Right atrium auricular region (tissue), 2 donors: ENCODE measurements around the gene TGIF1. TPM values are rescaled to one million over a fixed set of nuclear protein-coding genes. Genes with fewer than 3 reads are reported as not detected.

Source experiments
- DNase-seq: peaks from one replicate; pipeline ENCODE4 v3.0.0-alpha.2; 2019; ENCODE audit warnings: low spot score
- H3K27ac ChIP-seq, 2 donors: fragments of 200-600 bp; sonication (generic); 1 replicate in 1 of 2; 2 replicates in 1 of 2; pipeline ENCODE4 v1.5.1; 2016 to 2019
- H3K27me3 ChIP-seq, 2 donors: fragments of 200-600 bp; sonication (generic); one replicate each; pipeline versions ENCODE4 v1.5.1 to v1.6.0; 2017 to 2019
- H3K36me3 ChIP-seq: fragments of 200-600 bp; sonication (generic); one replicate; pipeline ENCODE4 v1.5.1; 2016
- H3K4me1 ChIP-seq, 2 donors: fragments of 200-600 bp; sonication (generic); one replicate each; pipeline versions ENCODE4 v1.5.1 to v1.6.0; 2017 to 2019
- H3K4me3 ChIP-seq, 2 donors: fragments of 200-600 bp; sonication (generic); 1 replicate in 1 of 2; 2 replicates in 1 of 2; pipeline ENCODE4 v1.5.1; 2017 to 2019; ENCODE audit warnings: mild to moderate bottlenecking in 1 of 2, moderate library complexity in 1 of 2
- H3K9me3 ChIP-seq, 2 donors: fragments of 200-600 bp; sonication (generic); one replicate each; pipeline ENCODE4 v1.5.1; 2019
- total RNA-seq, 2 donors: library from RNA; depleted of rRNA; stranded (reverse); fragments of >200 nt; gene quantifications; one replicate each; pipeline ENCODE4 v1.1.0, GENCODE V29; 2016
- TF ChIP-seq, protein P1 (sequence below), 2 donors: fragments of 200-600 bp; sonication (generic); IDR thresholded peaks; one replicate each; pipeline ENCODE4 v1.5.1; 2019; ENCODE audit warnings: antibody characterized with exemption in 2 of 2

Gene TGIF1
- total RNA-seq, 2 donors from 2014 or later: 32.1 to 44.8 TPM

GRCh38 chr18:3486512-3486911 lies 36.5 kb downstream of the TGIF1 start:
- H3K27me3 ChIP-seq: no peaks in the 10 kb centered on the region
- H3K9me3 ChIP-seq: no peaks in the 10 kb centered on the region
- no peak overlapping the region for H3K4me3 ChIP-seq
- H3K4me1 ChIP-seq: no peaks in the 10 kb centered on the region
- no peak overlapping the region for H3K27ac ChIP-seq
- H3K36me3 ChIP-seq: no peaks in the 10 kb centered on the region
- TF ChIP-seq, protein P1, sequence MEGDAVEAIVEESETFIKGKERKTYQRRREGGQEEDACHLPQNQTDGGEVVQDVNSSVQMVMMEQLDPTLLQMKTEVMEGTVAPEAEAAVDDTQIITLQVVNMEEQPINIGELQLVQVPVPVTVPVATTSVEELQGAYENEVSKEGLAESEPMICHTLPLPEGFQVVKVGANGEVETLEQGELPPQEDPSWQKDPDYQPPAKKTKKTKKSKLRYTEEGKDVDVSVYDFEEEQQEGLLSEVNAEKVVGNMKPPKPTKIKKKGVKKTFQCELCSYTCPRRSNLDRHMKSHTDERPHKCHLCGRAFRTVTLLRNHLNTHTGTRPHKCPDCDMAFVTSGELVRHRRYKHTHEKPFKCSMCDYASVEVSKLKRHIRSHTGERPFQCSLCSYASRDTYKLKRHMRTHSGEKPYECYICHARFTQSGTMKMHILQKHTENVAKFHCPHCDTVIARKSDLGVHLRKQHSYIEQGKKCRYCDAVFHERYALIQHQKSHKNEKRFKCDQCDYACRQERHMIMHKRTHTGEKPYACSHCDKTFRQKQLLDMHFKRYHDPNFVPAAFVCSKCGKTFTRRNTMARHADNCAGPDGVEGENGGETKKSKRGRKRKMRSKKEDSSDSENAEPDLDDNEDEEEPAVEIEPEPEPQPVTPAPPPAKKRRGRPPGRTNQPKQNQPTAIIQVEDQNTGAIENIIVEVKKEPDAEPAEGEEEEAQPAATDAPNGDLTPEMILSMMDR (IDR thresholded peaks at IDR 0.05): no peak
- DNase-seq: no peak

DNA sequence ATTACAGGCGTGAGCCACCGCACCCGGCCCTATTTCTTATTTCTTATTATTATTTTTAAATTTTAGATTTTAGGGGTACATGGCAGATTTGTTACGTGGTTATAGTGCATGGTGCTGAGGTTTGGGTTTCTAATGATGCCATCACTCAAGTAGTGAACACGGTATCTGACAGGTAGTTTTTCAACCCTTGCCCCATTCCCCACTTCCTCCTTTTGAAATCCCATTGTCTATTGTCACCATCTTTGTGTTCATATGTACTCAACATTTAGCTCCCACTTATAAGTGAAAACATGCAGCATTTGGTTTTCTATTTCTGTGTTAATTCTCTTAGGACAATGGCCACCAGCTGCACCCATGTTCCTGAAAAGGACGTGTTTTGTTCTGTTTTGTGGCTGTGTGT lies 39.5 kb downstream of the TGIF1 start:
- Histone ChIP-seq H3K9me3 (no peaks in the 10 kb centered on the region), H3K4me1 (no peaks in the 10 kb centered on the region), H3K27me3 (no peaks in the 10 kb centered on the region), H3K36me3 (no peaks in the 10 kb centered on the region), H3K27ac (no peak overlapping the region), H3K4me3 (no peak overlapping the region)
- no peak for DNase-seq
- TF ChIP-seq, protein P1 (IDR thresholded peaks at IDR 0.05): no peak

- DNase-seq: no peak
- H3K27ac ChIP-seq: no peak overlapping the region
- H3K9me3 ChIP-seq: no peaks in the 10 kb centered on the region
- no peaks in the 10 kb centered on the region for H3K36me3 ChIP-seq
- H3K4me1 ChIP-seq: no peaks in the 10 kb centered on the region
- TF ChIP-seq, protein P1 (IDR thresholded peaks at IDR 0.05): no peak
- no peak overlapping the region for H3K4me3 ChIP-seq
- H3K27me3 ChIP-seq: no peaks in the 10 kb centered on the region
Measured at GRCh38 chr18:3491981-3492555, 42.1 kb downstream of the TGIF1 start.

GRCh38 chr18:3492721-3493120 lies 42.7 kb downstream of the TGIF1 start:
- Histone ChIP-seq H3K9me3 (no peaks in the 10 kb centered on the region), H3K36me3 (no peaks in the 10 kb centered on the region), H3K27me3 (no peaks in the 10 kb centered on the region), H3K27ac (no peak overlapping the region), H3K4me3 (no peak overlapping the region), H3K4me1 (no peaks in the 10 kb centered on the region)
- no peak for DNase-seq
- TF ChIP-seq, protein P1 (IDR thresholded peaks at IDR 0.05): no peak

DNA sequence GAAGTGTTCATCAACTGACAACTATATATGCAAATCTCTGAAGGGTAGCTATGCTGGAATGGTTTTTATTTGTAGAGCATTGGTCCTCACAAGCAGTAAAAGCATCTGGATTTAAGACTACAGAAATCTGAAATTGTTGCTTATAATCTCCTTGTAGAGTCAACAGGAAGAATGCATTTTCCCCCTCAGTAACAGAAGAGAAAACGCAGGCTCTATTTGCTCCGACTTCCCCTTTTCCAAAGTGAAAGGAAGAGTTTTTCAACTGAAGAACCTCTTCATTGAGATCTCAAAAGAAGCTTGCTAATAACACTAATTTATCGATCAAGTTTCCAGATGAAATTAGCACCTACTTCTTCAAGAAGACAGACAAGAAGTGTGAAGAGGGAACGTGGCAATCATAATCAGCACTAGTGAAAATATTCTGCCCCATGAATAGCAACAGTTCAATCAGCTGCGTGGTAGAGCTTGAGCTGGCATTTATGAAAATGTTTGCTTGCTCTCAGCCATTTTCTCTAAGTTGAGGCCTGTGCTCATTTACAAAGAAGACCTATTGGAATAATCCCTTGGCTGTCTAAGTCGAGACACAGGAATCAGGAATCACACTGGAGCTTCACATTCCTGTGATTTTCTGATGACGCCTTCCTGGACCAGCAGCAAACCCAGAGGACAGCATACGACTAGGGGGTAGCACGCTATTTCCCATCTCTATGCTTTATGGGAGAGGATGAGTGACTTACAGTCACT lies 43.7 kb downstream of the TGIF1 start:
- TF ChIP-seq, protein P1 (IDR thresholded peaks at IDR 0.05): no peak
- H3K36me3 ChIP-seq: no peaks in the 10 kb centered on the region
- no peak for DNase-seq
- no peaks in the 10 kb centered on the region for H3K9me3 ChIP-seq
- H3K27ac ChIP-seq: no peak overlapping the region
- H3K4me1 ChIP-seq: peaks cover 0 to under 1% of the 10 kb centered on the region in 2 donors
- no peak overlapping the region for H3K4me3 ChIP-seq
- H3K27me3 ChIP-seq: no peaks in the 10 kb centered on the region

DNA sequence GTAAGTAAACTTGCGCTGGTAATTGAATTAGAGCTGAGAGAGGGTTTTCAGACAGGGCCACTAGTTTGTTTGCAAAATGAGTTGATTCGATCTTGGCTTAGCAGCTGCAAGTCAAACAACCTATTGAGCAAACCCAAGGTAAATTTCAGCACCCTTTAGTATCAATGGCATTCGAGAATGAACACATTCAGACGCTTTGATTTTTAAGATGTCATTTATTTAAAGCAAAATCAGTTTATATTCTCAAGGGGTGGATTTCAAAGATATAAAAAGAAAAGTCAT lies 44.2 kb downstream of the TGIF1 start:
- no peak for DNase-seq
- Histone ChIP-seq H3K4me1 (peaks cover 0 to 6% of the 10 kb centered on the region in 2 donors), H3K9me3 (no peaks in the 10 kb centered on the region), H3K4me3 (no peak overlapping the region), H3K36me3 (no peaks in the 10 kb centered on the region), H3K27me3 (no peaks in the 10 kb centered on the region), H3K27ac (no peak overlapping the region)
- TF ChIP-seq, protein P1 (IDR thresholded peaks at IDR 0.05): no peak
